LHCN-M2 (cell line): ENCODE measurements around the gene BIK. TPM values are rescaled to one million over a fixed set of nuclear protein-coding genes. Genes with fewer than 3 reads are reported as not detected.
A peak's percentile ranks its signal among the peaks of the same experiment; 100 is the strongest.
"Not testable (repeated sequence)": the region's sequence is repeated elsewhere in the genome, so short reads cannot be mapped to it uniquely, and the experiment has no call there.

Source experiments
- DNase-seq: peaks from one replicate; pipeline ENCODE4 v3.0.0-alpha.2; 2012; ENCODE audit warnings: low read depth
- total RNA-seq: library from RNA; depleted of rRNA; stranded (reverse); fragments of >200 nt; gene quantifications from 2 replicates; pipeline ENCODE4 v1.2.3, GENCODE V29; 2014

The BIK gene
- total RNA-seq, 1 experiment from 2014 or later: not detected

DNA sequence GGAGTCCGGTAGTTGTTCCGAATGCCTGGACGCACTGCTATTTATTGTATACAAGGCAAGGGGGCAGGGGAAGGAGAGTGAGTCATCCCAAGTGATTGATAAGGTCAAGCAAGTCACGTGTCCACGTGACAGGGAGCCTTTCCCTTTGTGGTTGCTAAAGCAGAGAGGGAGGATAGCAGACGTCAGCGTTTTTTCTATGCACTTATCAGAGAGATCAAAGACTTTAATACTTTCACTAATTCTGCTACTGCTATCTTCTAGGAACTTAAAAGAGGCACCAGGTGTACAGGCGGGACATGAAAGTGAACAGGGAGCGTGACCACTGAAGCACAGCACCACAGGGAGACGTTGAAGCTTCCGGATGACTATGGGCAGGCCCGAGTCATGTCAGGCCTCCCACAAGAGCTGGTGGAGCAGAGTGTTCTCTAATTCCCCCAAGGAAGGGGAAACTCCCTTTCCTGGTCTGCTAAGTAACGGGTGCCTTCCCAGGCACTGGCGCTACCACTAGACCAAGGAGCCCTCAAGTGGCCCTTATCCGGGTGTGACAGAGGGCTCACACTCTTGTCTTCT, 6.4 kb upstream of the BIK start:
- DNase-seq: not testable (repeated sequence)

DNA sequence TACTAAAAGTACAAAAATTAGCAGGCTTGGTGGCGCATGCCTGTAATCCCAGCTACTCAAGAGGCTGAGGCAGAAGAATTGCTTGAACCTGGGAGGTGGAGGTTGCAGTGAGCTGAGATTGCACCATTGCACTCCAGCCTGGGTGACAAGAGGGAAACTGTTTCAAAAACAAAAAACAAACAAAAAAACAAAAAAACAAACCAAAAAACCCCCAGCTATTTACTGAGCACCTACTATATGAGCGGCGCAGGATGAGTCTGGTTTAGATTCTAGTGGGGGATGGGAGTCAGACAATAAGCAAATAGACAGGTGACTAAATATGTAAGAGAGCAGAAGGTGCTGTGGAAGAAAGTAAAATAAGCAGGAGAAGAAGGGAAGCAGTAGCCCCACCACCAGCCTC, 5.6 kb upstream of the BIK start:
- DNase-seq: not testable (repeated sequence)

DNA sequence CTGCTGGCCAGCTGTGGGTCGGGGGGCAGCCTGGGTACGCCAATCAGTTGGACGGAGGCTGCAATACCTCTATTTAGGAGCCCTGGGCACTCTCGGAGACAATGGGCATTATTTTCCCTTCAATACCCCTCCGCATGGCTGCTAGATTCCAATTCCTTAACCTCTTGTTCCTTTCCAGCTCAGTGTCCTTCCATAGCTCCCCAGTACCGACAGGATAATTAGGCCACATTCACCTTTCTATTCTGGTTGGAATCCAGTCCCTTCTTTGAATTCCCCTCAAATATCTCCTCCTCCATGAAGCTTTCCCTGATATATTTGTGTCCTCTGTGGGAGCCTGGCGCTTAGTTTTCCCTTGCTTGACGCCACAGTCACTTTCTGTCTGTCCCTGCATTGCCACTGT, 4.2 kb upstream of the BIK start:
- no peak for DNase-seq

DNA sequence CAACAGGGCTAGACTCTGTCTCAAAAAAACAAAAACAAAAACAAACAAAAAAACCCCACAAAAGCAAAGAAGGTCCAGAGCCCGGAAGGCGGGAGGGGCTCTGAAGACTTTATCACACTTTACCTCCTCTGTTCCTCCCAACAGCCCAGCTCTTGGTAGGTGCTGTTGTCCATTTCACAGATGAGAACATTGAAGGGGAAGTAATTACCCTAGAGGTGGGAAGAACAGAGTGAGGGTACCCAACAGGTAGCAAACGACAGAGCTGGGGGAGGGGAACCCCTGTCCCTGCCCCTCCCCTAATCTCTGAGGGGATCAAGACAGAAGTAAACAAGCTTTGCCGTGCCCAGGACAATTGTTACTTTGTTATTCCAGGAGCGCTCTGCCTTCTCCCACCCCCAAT, 1.0 kb upstream of the BIK start:
- no peak for DNase-seq

DNA sequence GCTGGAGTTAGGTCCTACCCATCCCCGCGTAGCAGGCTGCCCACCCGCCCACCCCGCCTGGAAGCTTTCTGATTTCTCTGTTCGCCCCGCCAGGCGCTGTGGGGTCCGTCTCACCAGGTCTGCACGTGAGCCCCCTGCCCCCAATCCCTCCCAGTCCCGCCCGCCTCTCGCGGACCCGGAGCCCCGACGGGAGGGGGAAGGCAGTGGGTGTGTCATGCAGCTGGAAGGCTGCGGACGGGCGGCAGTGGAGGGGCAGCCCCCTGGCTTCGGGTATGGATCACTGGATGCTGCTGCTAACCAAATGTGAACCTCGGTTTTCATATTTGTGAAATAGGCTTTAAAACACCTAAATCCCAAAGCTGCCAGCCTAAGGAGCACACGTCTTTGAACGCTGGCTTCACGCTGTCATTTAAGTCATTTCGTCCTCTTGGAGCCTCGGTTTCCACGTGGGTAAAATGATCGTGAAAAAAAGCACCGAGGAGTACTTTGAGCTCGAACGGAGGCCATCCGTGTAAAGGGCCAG, 568 bp upstream of the BIK start:
- DNase-seq: no peak

DNA sequence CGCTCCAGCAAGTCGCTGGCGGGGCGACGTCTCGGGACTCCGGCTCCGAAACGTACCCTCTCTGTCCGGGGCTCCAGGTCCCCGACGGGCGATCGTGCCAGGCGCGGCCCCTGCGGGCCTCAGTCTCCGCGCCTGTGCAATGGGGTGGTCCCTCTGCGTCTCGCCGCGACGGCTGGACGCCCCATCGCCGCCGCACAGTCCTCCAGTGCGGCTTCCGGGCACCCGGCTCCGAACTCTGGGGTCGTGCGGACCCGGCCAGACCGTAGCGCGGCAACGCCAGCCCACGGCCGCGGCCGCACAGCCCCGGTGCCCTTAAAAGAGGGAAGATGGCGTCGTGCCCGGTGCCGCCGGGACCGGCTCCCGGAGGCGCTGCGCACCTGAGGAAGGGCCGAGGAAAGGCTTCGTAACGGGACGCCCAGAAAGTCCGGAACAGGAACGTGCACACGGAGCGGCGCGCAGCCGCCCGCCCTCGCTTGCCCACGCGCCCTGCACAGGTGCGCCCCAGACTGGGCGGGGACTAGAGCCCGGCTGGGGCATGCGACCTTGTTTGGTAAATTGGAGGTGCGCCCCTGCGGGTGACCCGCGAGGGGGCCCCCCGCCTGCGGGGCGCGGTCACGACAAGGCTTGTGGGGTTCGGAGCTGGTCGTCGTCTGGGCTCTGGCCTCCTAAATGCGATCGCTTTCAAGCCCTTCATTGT, 525 bp downstream of the BIK start:
- no peak for DNase-seq

DNA sequence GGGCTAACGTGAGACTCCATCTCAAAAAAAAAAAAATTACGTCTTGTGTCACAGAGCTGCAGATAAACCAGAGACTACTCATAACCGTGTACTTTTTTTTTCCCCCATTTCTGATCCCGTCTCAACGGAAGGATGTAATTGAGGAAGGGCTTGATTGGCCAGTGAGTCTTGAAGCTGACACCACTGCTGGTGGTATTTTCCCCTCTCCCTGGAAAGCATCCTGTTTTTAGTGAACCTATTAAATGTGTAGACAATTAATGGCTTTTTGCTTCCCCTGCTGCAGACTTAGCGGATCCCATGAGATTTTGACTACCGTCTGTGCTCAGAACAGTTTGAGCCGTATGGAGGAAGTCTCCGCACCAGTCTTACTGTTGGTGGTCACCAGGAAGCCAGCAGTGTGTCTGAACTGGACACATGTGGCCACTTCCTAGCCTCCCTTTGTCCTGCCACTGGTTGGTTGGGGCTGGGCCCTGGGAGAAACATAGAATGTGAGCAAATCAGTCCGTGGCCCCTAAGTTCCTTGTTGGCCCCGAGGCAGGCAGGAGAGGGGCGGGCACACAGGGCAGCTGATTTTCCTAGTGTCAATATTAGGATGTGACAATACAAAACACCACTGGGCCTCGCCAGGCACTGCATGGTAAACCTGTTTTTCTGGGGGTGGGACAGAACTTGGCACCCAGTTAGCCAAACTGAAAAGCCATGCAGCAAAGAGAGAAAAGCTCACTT, 3.1 kb downstream of the BIK start:
- no peak for DNase-seq

DNA sequence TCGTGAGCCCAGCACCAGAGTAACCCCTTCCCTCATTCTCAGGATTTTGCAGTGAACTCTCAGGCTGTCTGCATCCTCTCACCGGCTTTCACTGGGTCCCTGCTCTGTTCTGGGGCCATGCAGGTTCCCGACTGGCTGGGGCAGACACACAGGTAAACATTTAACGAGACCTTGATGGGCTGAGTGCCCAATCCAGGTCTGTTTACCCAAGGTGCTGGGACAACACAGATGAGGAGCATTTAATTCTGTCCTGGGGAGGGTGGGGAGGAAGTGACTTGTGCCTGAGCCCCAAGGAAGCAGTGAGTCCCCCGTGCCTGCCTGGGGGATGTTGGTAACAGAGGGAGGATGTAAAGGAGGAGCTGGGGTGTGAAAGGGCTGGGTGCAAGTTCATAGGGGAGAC, 4.4 kb downstream of the BIK start:
- DNase-seq: no peak

DNA sequence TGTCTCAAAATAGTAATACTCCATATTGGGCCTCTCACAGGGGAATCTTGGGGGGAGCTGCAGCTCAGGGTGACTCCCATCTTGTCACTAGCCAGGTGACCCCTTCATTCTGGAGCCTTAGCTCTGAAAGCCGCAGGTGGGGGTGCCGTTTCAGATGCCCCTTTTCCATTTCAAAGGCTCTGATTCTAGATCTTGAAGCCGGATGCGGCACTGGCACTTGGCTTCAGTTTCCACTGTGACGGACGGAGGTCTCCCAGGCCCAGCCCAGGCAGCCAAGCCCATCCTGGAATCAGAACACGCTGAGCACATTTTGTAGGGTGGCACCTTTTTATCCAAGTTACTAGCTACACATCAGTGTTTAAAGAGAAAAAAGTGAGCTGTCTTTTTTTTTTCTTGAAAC, 6.4 kb downstream of the BIK start:
- no peak for DNase-seq

DNA sequence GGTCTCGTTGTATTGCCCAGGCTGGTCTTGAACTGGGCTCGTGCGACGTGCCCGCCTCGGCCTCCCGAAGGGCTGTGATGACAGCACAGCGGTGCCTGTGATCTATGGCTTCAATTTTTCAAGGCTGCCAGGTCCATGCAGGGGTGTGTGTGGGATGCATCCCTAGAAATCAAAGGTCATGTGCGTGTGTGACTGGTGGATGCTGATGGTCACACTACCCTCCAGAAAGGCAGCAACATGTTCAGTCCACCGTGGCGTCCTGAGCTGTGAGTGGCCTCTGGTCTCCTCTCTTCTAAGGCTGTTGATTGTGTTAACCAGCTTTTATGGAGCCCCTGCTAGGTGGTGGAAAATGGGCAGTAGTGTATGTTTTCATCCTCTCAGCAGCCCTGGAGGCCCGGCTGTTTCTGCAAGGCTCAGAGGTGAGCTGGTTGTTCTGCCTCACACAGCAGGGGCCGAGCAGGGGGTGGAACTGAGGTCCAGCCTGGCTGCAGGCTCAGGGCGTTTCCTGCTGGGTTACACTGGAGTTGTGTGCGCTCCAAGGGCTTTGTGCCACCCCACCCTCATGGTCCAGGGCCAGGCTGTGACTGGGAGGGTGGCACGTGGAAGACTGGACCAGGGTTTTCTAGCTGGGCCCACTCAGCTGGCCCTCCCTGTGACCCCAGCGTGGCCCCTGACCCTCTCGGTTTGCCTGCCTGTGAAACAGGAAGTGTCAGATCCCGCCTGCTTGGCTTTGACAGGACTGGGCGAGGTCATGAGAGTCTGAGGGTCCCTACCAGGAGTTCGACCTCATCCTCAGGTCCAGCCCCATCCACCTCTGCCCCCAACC, 7.7 kb downstream of the BIK start:
- DNase-seq: no peak

DNA sequence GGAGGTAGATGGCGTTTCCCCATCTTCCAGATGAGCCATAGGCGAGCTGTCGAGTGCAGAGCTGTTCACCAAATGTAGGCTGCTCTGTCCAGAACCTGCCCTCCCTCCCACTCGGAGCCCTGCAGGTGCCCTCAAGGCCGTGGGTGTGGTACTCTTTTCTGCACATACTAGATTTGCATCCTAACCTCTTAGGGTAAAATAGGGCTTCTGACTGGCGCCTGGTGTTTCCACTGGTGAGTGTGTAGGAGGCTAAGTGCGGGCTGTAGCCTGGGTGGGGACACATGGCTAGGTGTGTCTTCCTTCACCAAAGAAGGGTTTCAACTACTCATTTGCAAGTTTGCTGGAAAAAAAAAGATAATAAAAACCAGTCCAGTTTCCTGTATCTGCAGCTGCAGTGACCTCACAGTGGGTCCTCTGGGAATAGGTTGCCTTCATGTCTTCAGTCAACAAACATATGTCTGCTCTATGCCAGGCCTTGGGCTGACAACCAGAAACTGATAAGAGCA, 8.5 kb downstream of the BIK start:
- no peak for DNase-seq

DNA sequence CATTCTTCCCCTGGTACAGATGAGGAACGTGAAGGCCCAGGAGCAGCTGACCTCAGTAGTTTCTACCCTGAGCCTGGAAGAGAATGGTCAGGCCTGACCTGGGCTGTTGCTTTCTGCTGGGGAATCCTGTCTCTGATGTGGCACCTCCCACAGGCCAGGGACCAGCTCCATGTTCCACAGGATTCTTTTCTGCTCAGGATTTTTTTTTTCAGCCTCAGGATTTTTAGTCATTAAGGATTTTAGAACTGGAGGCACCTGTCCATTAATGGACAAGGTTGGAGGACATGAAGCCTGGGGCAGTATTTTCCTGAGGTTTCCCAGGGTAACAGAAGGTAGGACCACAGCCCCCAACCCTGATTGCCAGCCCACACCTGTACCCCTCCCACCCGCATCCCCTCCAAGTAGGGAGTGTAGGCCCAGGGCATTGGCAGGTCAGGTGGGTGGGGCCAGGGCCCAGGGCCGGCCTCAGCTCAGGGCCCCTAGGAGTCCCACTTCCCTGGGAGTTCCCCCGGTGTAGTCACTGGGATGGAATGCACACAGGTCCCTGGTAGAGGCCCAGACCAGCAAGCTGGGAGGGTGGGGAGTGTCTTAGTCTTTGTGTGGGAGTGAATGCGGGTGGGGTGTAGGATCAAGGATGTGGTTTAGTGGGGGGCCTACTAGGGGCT, 16.1 kb downstream of the BIK start:
- DNase-seq: peak; percentile 28

DNA sequence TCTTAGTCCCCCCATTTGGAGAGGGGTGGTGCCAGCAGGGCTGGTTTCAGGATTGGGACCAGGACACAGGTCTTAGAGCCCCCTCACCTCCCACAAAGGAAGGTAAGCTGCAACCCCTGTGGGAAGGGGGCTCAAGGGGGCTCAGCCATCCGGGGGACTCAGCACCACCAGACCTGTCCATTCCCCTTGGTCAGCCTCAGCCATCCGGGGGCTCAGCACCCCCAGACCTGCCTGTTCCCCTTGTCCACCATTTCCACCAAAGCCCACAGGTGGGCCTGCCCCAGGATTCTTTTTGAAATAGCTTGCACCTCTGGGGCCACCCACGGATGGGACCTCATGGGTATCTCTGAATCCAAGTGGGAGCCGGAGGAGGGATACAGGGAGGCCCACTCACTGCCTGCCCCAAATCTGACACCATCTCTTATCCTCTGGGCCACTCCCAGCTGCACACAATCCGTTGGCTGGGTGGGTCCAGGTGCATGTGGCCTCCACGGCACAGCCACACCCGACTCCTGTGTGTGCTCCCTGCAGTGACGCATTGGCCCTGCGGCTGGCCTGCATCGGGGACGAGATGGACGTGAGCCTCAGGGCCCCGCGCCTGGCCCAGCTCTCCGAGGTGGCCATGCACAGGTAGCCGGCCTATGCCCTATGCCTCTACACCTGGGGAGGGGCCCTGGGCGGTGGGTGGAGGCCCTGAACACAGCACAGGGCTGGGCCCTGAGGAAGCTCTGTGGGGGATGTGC, 16.8 kb downstream of the BIK start:
- no peak for DNase-seq

DNA sequence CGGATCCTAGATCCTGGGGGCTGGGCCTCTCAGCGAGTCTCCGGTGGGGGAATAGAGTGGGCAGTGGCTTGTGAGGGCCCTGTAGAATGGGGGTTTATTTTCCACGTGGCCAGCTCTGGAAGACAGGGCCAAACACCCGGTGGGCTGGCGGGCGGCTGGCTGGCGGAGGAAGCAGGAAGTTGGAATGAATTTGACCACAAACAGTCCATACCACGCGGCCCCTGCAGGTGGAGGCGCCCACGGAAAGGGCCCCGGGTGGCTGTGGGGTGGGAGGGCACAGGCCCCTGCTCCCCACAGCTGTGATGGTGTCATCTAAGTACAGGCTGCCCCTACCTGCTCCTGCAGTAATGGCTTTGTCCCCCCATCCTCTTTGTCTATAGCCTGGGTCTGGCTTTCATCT, 17.6 kb downstream of the BIK start:
- no peak for DNase-seq

DNA sequence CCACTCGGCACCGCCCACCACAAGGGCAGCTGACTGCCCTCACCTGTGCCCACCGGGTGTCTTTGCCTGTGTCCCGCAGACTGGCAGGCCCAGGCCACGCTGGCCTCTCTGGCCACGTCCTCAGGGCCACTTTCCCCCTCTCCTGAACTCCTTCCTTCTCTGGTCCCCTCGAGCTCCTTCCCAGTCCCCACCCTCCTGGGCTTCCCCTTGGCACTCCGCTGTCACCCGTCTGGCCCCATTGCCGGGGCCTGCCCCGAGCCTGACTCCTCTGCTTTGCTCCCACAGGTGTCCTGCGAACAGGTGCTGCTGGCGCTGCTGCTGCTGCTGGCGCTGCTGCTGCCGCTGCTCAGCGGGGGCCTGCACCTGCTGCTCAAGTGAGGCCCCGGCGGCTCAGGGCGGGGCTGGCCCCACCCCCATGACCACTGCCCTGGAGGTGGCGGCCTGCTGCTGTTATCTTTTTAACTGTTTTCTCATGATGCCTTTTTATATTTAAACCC, 18.4 kb downstream of the BIK start:
- no peak for DNase-seq

DNA sequence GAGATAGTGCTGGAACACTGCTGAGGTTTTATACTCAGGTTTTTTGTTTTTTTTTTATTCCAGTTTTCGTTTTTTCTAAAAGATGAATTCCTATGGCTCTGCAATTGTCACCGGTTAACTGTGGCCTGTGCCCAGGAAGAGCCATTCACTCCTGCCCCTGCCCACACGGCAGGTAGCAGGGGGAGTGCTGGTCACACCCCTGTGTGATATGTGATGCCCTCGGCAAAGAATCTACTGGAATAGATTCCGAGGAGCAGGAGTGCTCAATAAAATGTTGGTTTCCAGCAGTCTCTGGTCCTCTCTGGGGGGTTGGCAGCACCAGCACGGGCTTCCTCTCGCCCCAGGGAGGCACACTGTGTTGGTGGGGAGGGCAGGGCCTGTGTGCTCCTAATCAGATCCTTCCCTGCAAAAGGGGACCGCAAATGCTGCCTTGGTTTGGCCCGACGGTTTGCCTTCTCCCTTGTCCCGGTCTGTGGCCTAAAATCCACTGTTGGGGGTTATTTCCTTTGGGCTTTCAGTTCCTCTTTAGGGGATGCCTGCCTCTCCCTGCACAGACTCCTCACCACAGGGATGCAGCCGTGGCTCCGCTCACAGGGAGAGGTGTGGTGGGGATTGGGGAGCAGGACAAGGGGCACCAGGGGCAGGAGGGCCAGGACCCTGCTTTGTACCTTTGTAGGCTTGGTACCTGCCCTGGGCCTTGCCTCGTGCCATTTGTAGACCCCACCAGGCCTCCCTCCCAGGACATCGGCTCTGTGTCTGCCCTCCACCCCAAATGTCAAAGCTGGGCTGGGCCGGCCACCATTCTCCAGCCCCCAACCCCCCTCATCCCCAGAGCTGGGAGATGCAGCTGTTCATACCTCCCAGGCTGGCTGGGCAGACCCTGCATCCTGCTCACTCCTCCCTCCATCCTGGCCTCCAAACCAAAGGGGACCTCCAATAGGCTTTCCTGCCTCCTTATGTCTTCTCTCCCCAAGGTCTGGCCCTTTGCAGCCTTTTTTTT, 19.2 kb downstream of the BIK start:
- no peak for DNase-seq

DNA sequence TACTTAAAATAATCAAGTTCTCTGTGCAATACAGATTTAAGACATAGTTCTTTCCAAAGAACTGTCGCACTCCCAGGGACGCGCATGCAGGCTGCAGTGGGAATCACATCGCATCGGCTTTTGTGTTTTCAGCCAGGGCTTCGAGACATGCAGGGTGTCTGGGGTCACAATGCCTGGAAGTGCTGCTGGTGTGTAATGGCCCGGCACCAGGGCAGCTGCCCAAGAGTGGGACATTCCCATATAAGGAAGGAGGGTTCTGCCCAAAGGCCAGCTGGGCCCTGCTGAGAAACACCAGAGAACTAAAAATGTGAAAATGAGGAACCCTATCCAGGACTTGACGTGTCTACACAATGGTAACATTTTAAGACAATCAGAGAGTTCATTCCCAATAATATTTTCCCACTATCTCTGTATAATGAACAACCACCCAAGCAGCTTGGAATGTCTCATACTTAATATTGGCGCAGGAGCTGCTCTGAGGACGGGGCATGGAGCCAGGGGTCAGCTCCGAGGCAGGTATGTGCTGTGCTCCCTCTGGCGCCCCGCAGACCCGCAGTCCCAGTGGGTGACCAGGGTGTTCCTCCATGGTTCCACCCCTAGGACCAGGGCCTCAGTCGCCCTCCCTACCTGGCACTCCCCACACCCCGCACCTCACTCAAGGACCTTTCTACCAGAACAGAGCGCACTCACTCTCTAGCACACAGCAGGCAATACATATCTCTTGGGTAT, 21.4 kb downstream of the BIK start:
- DNase-seq: no peak

DNA sequence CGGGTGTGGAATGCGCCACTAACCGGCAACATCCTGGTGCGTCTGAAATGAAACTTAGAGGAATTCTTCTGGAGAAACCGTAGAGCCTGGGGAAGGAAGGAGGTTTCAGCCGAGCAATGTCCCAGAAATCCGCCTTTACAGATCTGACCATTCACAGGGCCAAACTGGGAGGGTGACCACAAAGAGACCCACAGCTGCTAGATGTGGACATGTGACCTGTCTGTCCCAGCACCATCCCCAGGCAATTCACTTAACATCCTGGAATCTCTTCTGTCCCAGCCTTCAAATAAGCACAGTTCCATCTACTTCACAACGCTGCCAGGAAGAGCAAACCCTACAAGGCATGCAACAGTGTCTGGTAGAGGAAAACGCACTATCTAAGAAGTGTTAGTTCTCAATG, 22.9 kb downstream of the BIK start:
- DNase-seq: no peak
